ENCODE data around the gene CLASP1.

The CLASP1 gene

DNA sequence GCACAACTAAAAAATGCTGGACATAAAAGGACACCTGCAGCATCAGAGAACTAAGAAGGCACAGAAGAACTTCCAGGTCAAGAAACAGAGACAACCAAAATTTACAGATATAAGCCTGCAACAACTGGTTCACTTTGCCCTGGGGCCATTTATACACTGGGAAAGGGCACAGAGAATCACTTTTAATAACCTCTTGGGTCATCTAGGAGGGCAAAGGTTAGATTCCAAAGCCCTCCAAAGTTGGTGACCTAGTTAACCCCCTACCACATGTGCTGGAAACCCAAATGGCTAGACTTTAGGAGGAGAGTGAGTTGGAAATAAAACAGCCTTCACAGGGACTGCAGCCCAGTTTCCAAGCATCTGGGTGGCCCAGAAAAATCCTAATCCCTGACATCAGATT, 115.3 kb downstream of the CLASP1 start:
- no peak for DNase-seq

DNA sequence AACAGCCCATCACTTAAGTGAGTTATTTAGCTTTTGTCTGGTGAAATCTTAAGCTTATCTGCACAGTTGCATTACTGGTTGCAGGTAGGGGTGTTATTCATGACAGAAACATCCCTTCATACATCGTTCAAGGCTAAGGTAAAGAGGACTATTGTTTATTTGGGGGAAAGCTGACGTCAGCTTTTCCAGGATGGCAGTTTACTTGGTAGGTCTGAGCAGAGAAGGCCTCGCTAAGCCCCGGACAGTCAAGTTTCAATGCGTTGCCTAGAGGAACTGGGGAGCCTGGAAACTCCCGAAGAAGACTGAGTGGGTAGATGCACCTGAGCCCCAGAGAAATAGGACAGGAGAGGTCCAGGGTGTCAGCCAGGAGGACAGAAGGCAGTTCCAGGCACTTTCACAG, 116.4 kb downstream of the CLASP1 start:
- DNase-seq = no peak

GRCh38 chr2:121532347-121532766, 116.9 kb downstream of the CLASP1 start:
- DNase-seq = peak; percentile 57

DNA sequence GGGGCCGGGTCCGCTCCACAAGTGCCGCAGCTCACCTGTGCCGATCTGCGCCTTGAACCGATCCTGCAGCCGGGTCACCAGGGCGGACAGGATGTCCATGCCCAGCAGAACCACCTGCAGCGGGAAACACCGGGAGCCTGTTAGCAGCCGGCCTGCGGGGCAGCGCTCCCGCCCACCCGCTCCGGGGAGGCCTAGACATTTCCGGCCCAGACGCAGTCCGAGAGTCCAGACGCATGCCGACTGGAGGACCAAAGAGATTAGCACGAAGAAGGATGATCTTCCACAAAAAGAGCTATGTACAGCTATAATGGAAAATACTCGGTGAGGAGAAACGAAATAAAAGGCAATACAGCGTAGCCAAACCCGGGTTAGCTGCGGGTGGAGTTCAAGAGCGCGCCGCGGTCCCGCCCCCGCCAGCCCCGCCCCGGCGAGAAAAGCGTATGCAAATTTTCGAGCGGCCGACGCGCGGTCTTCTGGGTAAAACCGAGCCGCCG, 119.0 kb downstream of the CLASP1 start:
- peak; percentile 79 for DNase-seq

GRCh38 chr2:121529439-121530211, 119.6 kb downstream of the CLASP1 start:
- peak; percentile 63 for DNase-seq

DNA sequence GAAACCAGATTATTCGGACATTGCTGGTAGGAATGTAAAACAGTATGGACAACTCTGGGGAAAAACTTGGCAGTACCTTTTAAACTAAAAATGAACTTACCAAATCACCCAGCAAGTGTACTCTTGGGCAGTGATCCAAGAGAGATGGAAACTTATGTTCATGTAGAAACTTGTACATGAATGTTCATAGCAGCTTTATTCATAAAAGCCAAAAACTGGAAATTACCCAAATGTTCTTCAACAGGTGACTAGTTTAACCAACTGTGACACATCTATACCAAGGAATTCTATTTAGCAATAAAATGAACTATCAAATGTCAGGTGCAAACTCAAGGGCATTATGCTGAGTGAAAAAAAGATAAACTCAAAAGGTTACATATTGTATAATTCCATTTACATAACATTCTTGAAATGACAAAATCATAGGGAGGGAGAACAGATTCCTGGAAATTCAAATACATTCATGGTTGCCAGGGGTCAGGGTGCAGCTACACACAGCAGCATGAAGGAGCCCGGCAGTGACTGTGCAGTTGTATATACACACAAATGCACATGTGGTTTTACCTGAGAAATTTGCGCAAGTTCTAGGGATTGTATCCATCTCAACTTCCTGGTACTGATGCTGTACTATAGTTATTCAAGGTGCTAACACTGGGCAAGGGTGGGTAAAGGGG, 122.1 kb downstream of the CLASP1 start:
- DNase-seq = peak; percentile 24

- DNase-seq = no peak
These were observed 124.4 kb downstream of the CLASP1 start for GRCh38 chr2:121524685-121525425.

DNA sequence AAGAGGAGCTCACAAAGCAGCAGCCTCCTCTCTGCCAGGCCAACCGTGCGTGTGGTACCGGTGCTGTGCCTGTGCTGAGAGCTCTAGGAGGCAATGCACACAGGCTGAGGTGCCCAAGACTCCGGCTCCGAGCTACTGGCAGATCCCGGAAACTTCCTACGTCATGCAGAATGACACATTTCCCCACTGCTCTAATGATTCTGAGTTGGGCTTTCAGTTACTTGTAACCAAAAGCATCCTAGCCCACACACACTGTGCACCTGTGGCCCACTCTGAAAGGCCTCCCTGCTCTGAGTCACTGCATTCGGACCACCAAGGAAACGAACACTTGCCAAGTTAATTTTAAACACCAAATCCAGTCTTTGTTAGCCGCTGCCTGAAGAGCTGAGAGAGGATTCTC, 127.9 kb downstream of the CLASP1 start:
- no peak for DNase-seq

DNA sequence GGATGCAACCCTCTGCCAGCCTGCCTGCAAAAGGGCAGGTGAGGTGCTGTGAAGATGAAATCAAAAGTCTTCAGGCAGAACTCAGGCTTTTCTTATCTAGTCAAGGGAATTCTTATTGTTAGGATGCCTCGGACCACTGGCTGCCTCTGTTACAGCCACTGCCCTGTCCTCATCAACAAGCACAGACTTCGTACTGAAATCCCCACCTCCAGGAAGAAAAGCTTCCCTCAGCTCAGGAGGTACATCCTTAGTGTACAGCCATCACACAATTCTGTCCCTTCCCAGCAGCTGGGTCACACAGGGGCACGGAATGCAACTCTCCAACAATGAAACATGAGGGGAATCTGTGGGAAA, 128.6 kb downstream of the CLASP1 start:
- no peak for DNase-seq

GRCh38 chr2:121519732-121520640, 129.3 kb downstream of the CLASP1 start:
- DNase-seq = no peak

- DNase-seq = no peak
These were observed 130.1 kb downstream of the CLASP1 start for GRCh38 chr2:121519153-121519552.

GRCh38 chr2:121513597-121514333, 135.5 kb downstream of the CLASP1 start:
- DNase-seq = no peak

GRCh38 chr2:121510857-121511256, 138.4 kb downstream of the CLASP1 start:
- no peak for DNase-seq

GRCh38 chr2:121506621-121507020, 142.6 kb downstream of the CLASP1 start:
- no peak for DNase-seq

DNA sequence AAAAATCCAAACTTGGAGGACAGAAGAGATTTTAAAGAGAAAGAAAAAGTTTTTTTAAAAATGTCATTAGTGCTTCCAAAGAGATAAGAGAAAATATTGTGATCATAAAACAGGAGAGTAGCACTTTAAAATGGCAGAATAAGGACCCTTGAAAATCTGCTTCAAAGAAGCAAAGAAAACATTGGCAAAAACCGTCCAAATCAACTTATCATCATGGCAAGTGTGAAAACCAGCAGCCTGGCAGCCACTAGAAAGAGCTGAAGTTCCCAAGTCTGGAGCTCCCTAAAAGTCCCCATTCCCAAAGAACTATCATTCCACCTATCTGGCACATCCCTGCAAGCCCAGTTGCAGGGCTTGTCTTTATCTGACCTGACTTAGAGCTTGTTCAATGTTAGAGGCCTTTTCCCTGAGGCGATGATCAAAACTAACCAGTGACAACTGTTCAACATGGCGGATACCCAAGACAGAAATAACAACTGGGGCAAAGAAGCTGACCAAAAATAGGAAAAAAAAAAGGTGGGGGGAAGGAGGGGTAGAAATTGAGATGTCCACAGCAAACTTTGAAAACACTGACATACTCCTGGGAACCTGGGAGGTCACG, 143.2 kb downstream of the CLASP1 start:
- no peak for DNase-seq

- DNase-seq = peak; percentile 86
These were observed 144.3 kb downstream of the CLASP1 start for GRCh38 chr2:121505005-121505404.

- DNase-seq = no peak
These were observed 144.9 kb downstream of the CLASP1 start for GRCh38 chr2:121504316-121504715.

- DNase-seq = peak; percentile 29
These were observed 146.5 kb downstream of the CLASP1 start for GRCh38 chr2:121502781-121503180.

DNA sequence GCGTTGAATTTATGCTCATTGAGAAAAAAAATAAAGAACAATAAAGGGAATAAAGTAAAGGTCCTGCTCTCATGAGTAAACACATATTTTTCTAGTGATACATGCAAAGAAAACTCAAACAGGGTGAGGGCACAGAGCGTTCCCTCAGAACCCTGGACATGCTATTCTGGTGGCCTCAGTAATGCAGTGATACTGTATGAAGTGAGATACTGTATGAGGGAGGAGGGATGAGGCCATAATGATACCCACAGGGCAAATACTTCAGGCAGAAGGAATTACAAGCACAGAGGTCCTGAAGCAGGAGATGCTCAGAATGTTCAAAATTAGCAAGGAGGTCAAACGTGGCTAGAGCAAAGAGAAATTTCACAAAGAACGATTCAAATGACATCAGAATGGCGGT, 147.0 kb downstream of the CLASP1 start:
- peak; percentile 48 for DNase-seq

- no peak for DNase-seq
These were observed 147.7 kb downstream of the CLASP1 start for GRCh38 chr2:121501554-121501953.

DNA sequence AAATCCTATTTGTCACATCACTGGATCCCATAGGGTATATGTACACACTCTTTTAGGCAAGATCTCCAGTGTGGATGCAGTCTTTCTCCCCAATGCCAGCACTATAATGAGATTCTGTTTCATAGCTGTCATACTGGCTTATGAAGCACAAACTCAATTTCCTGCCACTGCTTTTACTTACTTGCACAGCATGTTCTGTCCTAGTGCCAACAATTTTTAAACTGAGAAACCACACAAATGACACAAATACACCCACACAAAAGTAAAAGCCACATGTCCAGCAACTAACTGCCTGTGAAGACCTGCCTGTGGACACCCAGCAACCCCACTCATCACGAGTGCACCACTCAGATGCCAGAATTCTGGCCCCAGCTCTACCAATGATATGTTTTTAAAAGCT, 148.2 kb downstream of the CLASP1 start:
- peak; percentile 48 for DNase-seq
